HepG2 (cell line): ENCODE measurements around the gene TMF1. TPM values are rescaled to one million over a fixed set of nuclear protein-coding genes. Genes with fewer than 3 reads are reported as not detected.

Experiments used
- AHR ChIP-seq: IDR thresholded peaks from 2 replicates; pipeline ENCODE4 v1.6.1; 2018; ENCODE audit warnings: missing genetic modification reagents, missing compliant biosample characterization
- ATAD3A ChIP-seq: sonication (generic); formaldehyde crosslinking; IDR thresholded peaks from 2 replicates; pipeline ENCODE4 v1.4.0; 2020; ENCODE audit warnings: missing genetic modification reagents
- CC2D1A ChIP-seq: sonication (generic); formaldehyde crosslinking; IDR thresholded peaks from 2 replicates; pipeline ENCODE4 v1.8.1; 2023; ENCODE audit warnings: mild to moderate bottlenecking, missing genetic modification reagents
- CCAR2 ChIP-seq: fragments of 200-400 bp; formaldehyde crosslinking; optimal IDR thresholded peaks from 2 replicates; pipeline ENCODE3; 2018; ENCODE audit warnings: low read depth, mild to moderate bottlenecking, low read length, moderate library complexity
- CEBPG ChIP-seq: IDR thresholded peaks from 2 replicates; pipeline ENCODE4 v1.6.1; 2016
- CREM ChIP-seq, 2 experiments: sonication (generic) in 1 of 2; formaldehyde crosslinking in 1 of 2; IDR thresholded peaks; 2 replicates each; pipeline versions ENCODE4 v1.4.0 to v1.6.1; 2016 to 2020; ENCODE audit warnings: antibody characterized with exemption in 1 of 2, mild to moderate bottlenecking in 1 of 2, missing genetic modification reagents in 1 of 2
- HCFC1 ChIP-seq: fragments of 150-350 bp; IDR thresholded peaks from 2 replicates; pipeline ENCODE4 v1.6.1; 2014; ENCODE audit warnings: low read depth, low read length
- HDAC6 ChIP-seq: fragments of 200-600 bp; sonication (generic); IDR thresholded peaks from 2 replicates; pipeline ENCODE4 v1.7.0; 2017; ENCODE audit warnings: mild to moderate bottlenecking, antibody characterized with exemption, low read length, low read depth
- KAT8 ChIP-seq: IDR thresholded peaks from 2 replicates; pipeline ENCODE4 v1.6.1; 2016; ENCODE audit warnings: missing genetic modification reagents, missing compliant biosample characterization
- MEIS1 ChIP-seq: sonication (generic); formaldehyde crosslinking; IDR thresholded peaks from 2 replicates; pipeline ENCODE4 v1.9.0; 2021; ENCODE audit warnings: mild to moderate bottlenecking, missing genetic modification reagents, moderate library complexity, borderline replicate concordance
- NFKB2 ChIP-seq: sonication (generic); formaldehyde crosslinking; IDR thresholded peaks from 2 replicates; pipeline ENCODE4 v1.4.0; 2020; ENCODE audit warnings: missing genetic modification reagents, borderline replicate concordance
- NRL ChIP-seq: sonication (generic); formaldehyde crosslinking; IDR thresholded peaks from 2 replicates; pipeline ENCODE4 v1.5.0; 2020; ENCODE audit warnings: missing genetic modification reagents, mild to moderate bottlenecking, moderate library complexity, borderline replicate concordance
- PITX1 ChIP-seq: sonication (generic); formaldehyde crosslinking; IDR thresholded peaks from 2 replicates; pipeline ENCODE4 v1.5.1; 2020; ENCODE audit warnings: mild to moderate bottlenecking, missing genetic modification reagents
- RBM39 ChIP-seq: fragments of 200-400 bp; formaldehyde crosslinking; IDR thresholded peaks from one replicate; pipeline ENCODE4 v1.6.1; 2018; ENCODE audit warnings: antibody characterized with exemption, mild to moderate bottlenecking, low read depth, low read length; ENCODE audit not compliant: poor library complexity, severe bottlenecking
- RCOR2 ChIP-seq: IDR thresholded peaks from 2 replicates; pipeline ENCODE4 v1.6.1; 2016; ENCODE audit warnings: missing biosample characterization, missing genetic modification reagents
- TEAD3 ChIP-seq: optimal IDR thresholded peaks from 2 replicates; pipeline ENCODE3; 2016; ENCODE audit warnings: borderline replicate concordance
- ZNF235 ChIP-seq: sonication (generic); formaldehyde crosslinking; IDR thresholded peaks from 2 replicates; pipeline ENCODE4 v1.8.1; 2023; ENCODE audit warnings: mild to moderate bottlenecking, missing genetic modification reagents, borderline replicate concordance
- ZNF263 ChIP-seq: sonication (generic); formaldehyde crosslinking; IDR thresholded peaks from 2 replicates; pipeline ENCODE4 v1.4.0; 2020; ENCODE audit warnings: missing genetic modification reagents
- ZNF382 ChIP-seq: sonication (generic); formaldehyde crosslinking; IDR thresholded peaks from 2 replicates; pipeline ENCODE4 v1.5.0; 2020; ENCODE audit warnings: missing genetic modification reagents, mild to moderate bottlenecking, borderline replicate concordance
- ZNF775 ChIP-seq: sonication (generic); formaldehyde crosslinking; IDR thresholded peaks from 2 replicates; pipeline ENCODE4 v1.4.0; 2020; ENCODE audit warnings: missing genetic modification reagents, mild to moderate bottlenecking, moderate library complexity, borderline replicate concordance
- ZNF777 ChIP-seq: sonication (generic); formaldehyde crosslinking; IDR thresholded peaks from 2 replicates; pipeline ENCODE4 v1.4.0; 2020; ENCODE audit warnings: missing genetic modification reagents
- polyA plus RNA-seq, 8 experiments: library from polyadenylated mRNA; depleted of rRNA in 3 of 8; stranded (reverse) in 7 of 8; unstranded in 1 of 8; fragments of >200 nt; fragmentation: Illumina TruSeq in 4 of 8; extraction: Trizol in 4 of 8; gene quantifications; 2 replicates each; pipeline versions ENCODE4 v1.2.1 to v1.2.3, GENCODE V29; 2011 to 2016; ENCODE audit warnings: low read depth in 4 of 8, missing spikeins in 1 of 8, mixed read lengths in 1 of 8; ENCODE audit not compliant: insufficient read depth in 1 of 8
- total RNA-seq, 5 experiments: library from RNA; depleted of rRNA; stranded (reverse); fragments of >200 nt; fragmentation: Illumina TruSeq; extraction: Trizol; gene quantifications; 2 replicates each; pipeline ENCODE4 v1.2.3, GENCODE V29; 2016; ENCODE audit warnings: low read depth in 1 of 5
- TF ChIP-seq, protein P1 (sequence below): sonication (generic); formaldehyde crosslinking; IDR thresholded peaks from 2 replicates; pipeline ENCODE4 v1.4.0; 2020; ENCODE audit warnings: missing genetic modification reagents
- TF ChIP-seq, protein P2 (sequence below): IDR thresholded peaks from 2 replicates; pipeline ENCODE4 v1.6.1; 2016; ENCODE audit warnings: missing biosample characterization, missing genetic modification reagents, low read depth
- TF ChIP-seq, protein P3 (sequence below), 2 experiments: fragments of 450-650 bp in 1 of 2; sonication (generic) in 1 of 2; formaldehyde crosslinking; IDR thresholded peaks; 2 replicates each; pipeline versions ENCODE4 v1.5.0 to v1.8.0; 2020 to 2022; ENCODE audit warnings: mild to moderate bottlenecking in 1 of 2, missing genetic modification reagents in 1 of 2
- TF ChIP-seq, protein P4 (sequence below): sonication (generic); formaldehyde crosslinking; IDR thresholded peaks from 2 replicates; pipeline ENCODE4 v1.4.0; 2020; ENCODE audit warnings: missing genetic modification reagents

Gene TMF1
- total and polyA plus RNA-seq, 2 of the 13 experiments (the other 11 are each of a cell fraction or from before 2014, with no cell fraction given), result 12.1 to 38.4 TPM

DNA sequence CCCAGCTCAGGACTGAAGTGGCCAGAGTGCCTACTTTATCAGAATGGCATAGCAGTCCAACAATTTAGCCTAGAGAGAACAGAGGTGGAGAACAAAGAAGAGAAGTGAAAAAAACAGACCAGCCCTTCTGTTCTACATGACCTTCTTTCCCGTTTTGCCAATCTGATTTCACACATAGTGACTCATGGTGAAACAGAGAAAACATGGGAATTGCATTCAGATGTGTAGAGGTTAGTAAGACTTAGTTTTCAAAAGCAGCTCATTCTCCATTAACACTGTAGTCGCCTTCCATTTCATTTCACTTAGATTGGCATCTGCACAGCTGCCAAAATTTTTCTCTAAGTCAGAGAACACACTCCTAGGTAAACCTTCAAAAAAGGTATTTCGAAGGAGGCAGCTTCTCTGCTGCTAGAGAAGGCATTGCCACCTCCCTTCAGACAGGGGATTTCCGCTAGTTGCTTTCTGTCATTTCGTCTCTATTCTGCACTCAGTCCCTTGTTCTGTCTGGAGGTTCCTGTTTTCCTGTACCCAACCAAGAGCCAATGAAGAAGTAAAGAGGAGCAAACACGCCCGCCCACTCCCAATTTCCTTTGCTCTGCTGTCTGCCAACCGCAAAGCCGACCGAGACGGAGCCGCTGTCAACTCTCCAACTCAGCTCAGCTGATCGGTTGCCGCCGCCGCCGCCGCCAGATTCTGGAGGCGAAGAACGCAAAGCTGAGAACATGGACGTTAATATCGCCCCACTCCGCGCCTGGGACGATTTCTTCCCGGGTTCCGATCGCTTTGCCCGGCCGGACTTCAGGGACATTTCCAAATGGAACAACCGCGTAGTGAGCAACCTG lies 32.4 kb upstream of the TMF1 start, which contains the start of gene ARL6IP5 (continued):
- TF ChIP-seq MEIS1 (CRISPR knock-in tag) (no peak), CEBPG (CRISPR knock-in tag) (no peak), CREM (IDR thresholded peaks at IDR 0.05) (no peak), CREM (CRISPR knock-in tag; IDR thresholded peaks at IDR 0.05) (no peak), RCOR2 (CRISPR knock-in tag) (no peak), ATAD3A (CRISPR knock-in tag) (no peak), TEAD3 (CRISPR knock-in tag) (peak; percentile 40), AHR (CRISPR knock-in tag) (no peak), HCFC1 (no peak), CCAR2 (no peak), ZNF382 (no peak), ZNF235 (CRISPR knock-in tag) (no peak), CC2D1A (CRISPR knock-in tag) (no peak), PITX1 (CRISPR knock-in tag) (no peak), HDAC6 (no peak), RBM39 (no peak), NFKB2 (CRISPR knock-in tag) (no peak; the same call in 1 of the 2 replicates), ZNF263 (CRISPR knock-in tag) (no peak), NRL (no peak), ZNF777 (CRISPR knock-in tag) (no peak), KAT8 (peak; percentile 72), ZNF775 (CRISPR knock-in tag) (no peak)
- TF ChIP-seq, protein P1, sequence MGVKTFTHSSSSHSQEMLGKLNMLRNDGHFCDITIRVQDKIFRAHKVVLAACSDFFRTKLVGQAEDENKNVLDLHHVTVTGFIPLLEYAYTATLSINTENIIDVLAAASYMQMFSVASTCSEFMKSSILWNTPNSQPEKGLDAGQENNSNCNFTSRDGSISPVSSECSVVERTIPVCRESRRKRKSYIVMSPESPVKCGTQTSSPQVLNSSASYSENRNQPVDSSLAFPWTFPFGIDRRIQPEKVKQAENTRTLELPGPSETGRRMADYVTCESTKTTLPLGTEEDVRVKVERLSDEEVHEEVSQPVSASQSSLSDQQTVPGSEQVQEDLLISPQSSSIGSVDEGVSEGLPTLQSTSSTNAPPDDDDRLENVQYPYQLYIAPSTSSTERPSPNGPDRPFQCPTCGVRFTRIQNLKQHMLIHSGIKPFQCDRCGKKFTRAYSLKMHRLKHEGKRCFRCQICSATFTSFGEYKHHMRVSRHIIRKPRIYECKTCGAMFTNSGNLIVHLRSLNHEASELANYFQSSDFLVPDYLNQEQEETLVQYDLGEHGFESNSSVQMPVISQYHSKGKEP (CRISPR knock-in tag), result no peak
- TF ChIP-seq, protein P2, sequence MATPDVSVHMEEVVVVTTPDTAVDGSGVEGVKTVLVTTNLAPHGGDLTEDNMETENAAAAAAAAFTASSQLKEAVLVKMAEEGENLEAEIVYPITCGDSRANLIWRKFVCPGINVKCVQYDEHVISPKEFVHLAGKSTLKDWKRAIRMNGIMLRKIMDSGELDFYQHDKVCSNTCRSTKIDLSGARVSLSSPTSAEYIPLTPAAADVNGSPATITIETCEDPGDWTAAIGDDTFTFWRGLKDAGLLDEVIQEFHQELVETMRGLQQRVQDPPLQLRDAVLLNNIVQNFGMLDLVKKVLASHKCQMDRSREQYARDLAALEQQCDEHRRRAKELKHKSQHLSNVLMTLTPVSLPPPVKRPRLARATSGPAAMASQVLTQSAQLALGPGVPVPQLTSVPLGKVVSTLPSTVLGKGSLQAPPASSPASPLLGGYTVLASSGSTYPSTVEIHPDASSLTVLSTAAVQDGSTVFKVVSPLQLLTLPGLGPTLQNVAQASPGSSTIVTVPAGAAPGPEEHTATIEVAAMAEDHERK (CRISPR knock-in tag), result no peak
- TF ChIP-seq, protein P3, sequence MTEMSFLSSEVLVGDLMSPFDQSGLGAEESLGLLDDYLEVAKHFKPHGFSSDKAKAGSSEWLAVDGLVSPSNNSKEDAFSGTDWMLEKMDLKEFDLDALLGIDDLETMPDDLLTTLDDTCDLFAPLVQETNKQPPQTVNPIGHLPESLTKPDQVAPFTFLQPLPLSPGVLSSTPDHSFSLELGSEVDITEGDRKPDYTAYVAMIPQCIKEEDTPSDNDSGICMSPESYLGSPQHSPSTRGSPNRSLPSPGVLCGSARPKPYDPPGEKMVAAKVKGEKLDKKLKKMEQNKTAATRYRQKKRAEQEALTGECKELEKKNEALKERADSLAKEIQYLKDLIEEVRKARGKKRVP (CRISPR knock-in tag; IDR thresholded peaks at IDR 0.05), result no peak
- TF ChIP-seq, protein P4, sequence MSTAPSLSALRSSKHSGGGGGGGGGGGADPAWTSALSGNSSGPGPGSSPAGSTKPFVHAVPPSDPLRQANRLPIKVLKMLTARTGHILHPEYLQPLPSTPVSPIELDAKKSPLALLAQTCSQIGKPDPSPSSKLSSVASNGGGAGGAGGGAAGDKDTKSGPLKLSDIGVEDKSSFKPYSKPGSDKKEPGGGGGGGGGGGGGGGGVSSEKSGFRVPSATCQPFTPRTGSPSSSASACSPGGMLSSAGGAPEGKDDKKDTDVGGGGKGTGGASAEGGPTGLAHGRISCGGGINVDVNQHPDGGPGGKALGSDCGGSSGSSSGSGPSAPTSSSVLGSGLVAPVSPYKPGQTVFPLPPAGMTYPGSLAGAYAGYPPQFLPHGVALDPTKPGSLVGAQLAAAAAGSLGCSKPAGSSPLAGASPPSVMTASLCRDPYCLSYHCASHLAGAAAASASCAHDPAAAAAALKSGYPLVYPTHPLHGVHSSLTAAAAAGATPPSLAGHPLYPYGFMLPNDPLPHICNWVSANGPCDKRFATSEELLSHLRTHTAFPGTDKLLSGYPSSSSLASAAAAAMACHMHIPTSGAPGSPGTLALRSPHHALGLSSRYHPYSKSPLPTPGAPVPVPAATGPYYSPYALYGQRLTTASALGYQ (CRISPR knock-in tag), result no peak
